ENCODE measurements around the gene TBCD.
"Not testable (repeated sequence)": the region's sequence is repeated elsewhere in the genome, so short reads cannot be mapped to it uniquely, and the experiment has no call there.

TBCD gene

GRCh38 chr17:82775001-82775823, 23.3 kb downstream of the TBCD start:
- Histone ChIP-seq H3K9me3 (ENCODE audit: control insufficient read depth, insufficient read depth, low read length) (no peaks in the 10 kb centered on the region), H3K4me1 (ENCODE audit: control insufficient read depth, insufficient read depth, low read length) (no peaks in the 10 kb centered on the region), H3K27ac (ENCODE audit: low read depth, low read length) (no peak overlapping the region), H3K4me3 (ENCODE audit: low read depth, low read length) (no peak overlapping the region), H3K36me3 (ENCODE audit: control insufficient read depth, insufficient read depth, low read length) (peaks cover 42% of the 10 kb centered on the region), H3K9ac (ENCODE audit: low read depth, low read length) (no peak overlapping the region), H3K27me3 (ENCODE audit: control insufficient read depth, insufficient read depth, low read length) (no peaks in the 10 kb centered on the region)

GRCh38 chr17:82776454-82776853, 24.6 kb downstream of the TBCD start:
- Histone ChIP-seq H3K9me3 (ENCODE audit: control insufficient read depth, insufficient read depth, low read length) (no peaks in the 10 kb centered on the region), H3K4me3 (ENCODE audit: low read depth, low read length) (no peak overlapping the region), H3K27ac (ENCODE audit: low read depth, low read length) (no peak overlapping the region), H3K27me3 (ENCODE audit: control insufficient read depth, insufficient read depth, low read length) (no peaks in the 10 kb centered on the region), H3K36me3 (ENCODE audit: control insufficient read depth, insufficient read depth, low read length) (peaks cover 33% of the 10 kb centered on the region), H3K4me1 (ENCODE audit: control insufficient read depth, insufficient read depth, low read length) (no peaks in the 10 kb centered on the region), H3K9ac (ENCODE audit: low read depth, low read length) (no peak overlapping the region)

GRCh38 chr17:82777778-82778375, 26.0 kb downstream of the TBCD start:
- H3K9me3 ChIP-seq (ENCODE audit: control insufficient read depth, insufficient read depth, low read length); H3K4me3 ChIP-seq (ENCODE audit: low read depth, low read length); H3K9ac ChIP-seq (ENCODE audit: low read depth, low read length); H3K4me1 ChIP-seq (ENCODE audit: control insufficient read depth, insufficient read depth, low read length); H3K27me3 ChIP-seq (ENCODE audit: control insufficient read depth, insufficient read depth, low read length); H3K27ac ChIP-seq (ENCODE audit: low read depth, low read length): not testable (repeated sequence)
- peaks cover 31% of the 10 kb centered on the region for H3K36me3 ChIP-seq (ENCODE audit: control insufficient read depth, insufficient read depth, low read length)

- no peaks in the 10 kb centered on the region for H3K9me3 ChIP-seq (ENCODE audit: control insufficient read depth, insufficient read depth, low read length)
- H3K27me3 ChIP-seq (ENCODE audit: control insufficient read depth, insufficient read depth, low read length): no peaks in the 10 kb centered on the region
- H3K4me1 ChIP-seq (ENCODE audit: control insufficient read depth, insufficient read depth, low read length): peaks cover 4% of the 10 kb centered on the region
- H3K9ac ChIP-seq (ENCODE audit: low read depth, low read length): no peak overlapping the region
- H3K27ac ChIP-seq (ENCODE audit: low read depth, low read length): no peak overlapping the region
- H3K36me3 ChIP-seq (ENCODE audit: control insufficient read depth, insufficient read depth, low read length): peaks cover 42% of the 10 kb centered on the region
- H3K4me3 ChIP-seq (ENCODE audit: low read depth, low read length): no peak overlapping the region
These were observed 27.7 kb downstream of the TBCD start for GRCh38 chr17:82779541-82779940.

GRCh38 chr17:82780195-82780594, 28.3 kb downstream of the TBCD start:
- Histone ChIP-seq H3K27ac (ENCODE audit: low read depth, low read length) (no peak overlapping the region), H3K4me1 (ENCODE audit: control insufficient read depth, insufficient read depth, low read length) (peaks cover 4% of the 10 kb centered on the region), H3K9me3 (ENCODE audit: control insufficient read depth, insufficient read depth, low read length) (no peaks in the 10 kb centered on the region), H3K9ac (ENCODE audit: low read depth, low read length) (no peak overlapping the region), H3K36me3 (ENCODE audit: control insufficient read depth, insufficient read depth, low read length) (peaks cover 43% of the 10 kb centered on the region), H3K4me3 (ENCODE audit: low read depth, low read length) (no peak overlapping the region), H3K27me3 (ENCODE audit: control insufficient read depth, insufficient read depth, low read length) (no peaks in the 10 kb centered on the region)

GRCh38 chr17:82780971-82781893, 29.4 kb downstream of the TBCD start:
- no peaks in the 10 kb centered on the region for H3K9me3 ChIP-seq (ENCODE audit: control insufficient read depth, insufficient read depth, low read length)
- peaks cover 4% of the 10 kb centered on the region for H3K4me1 ChIP-seq (ENCODE audit: control insufficient read depth, insufficient read depth, low read length)
- H3K9ac ChIP-seq (ENCODE audit: low read depth, low read length): no peak overlapping the region
- H3K27me3 ChIP-seq (ENCODE audit: control insufficient read depth, insufficient read depth, low read length): no peaks in the 10 kb centered on the region
- no peak overlapping the region for H3K27ac ChIP-seq (ENCODE audit: low read depth, low read length)
- no peak overlapping the region for H3K4me3 ChIP-seq (ENCODE audit: low read depth, low read length)
- H3K36me3 ChIP-seq (ENCODE audit: control insufficient read depth, insufficient read depth, low read length): peaks cover 37% of the 10 kb centered on the region

GRCh38 chr17:82781894-82782274, 30.0 kb downstream of the TBCD start:
- H3K9me3 ChIP-seq (ENCODE audit: control insufficient read depth, insufficient read depth, low read length): no peaks in the 10 kb centered on the region
- H3K36me3 ChIP-seq (ENCODE audit: control insufficient read depth, insufficient read depth, low read length): peaks cover 31% of the 10 kb centered on the region
- H3K4me3 ChIP-seq (ENCODE audit: low read depth, low read length): no peak overlapping the region
- no peaks in the 10 kb centered on the region for H3K27me3 ChIP-seq (ENCODE audit: control insufficient read depth, insufficient read depth, low read length)
- no peak overlapping the region for H3K9ac ChIP-seq (ENCODE audit: low read depth, low read length)
- no peak overlapping the region for H3K27ac ChIP-seq (ENCODE audit: low read depth, low read length)
- H3K4me1 ChIP-seq (ENCODE audit: control insufficient read depth, insufficient read depth, low read length): peaks cover 4% of the 10 kb centered on the region

GRCh38 chr17:82782657-82783207, 30.9 kb downstream of the TBCD start:
- Histone ChIP-seq H3K9ac (ENCODE audit: low read depth, low read length) (no peak overlapping the region), H3K9me3 (ENCODE audit: control insufficient read depth, insufficient read depth, low read length) (no peaks in the 10 kb centered on the region), H3K4me1 (ENCODE audit: control insufficient read depth, insufficient read depth, low read length) (peaks cover 4% of the 10 kb centered on the region), H3K36me3 (ENCODE audit: control insufficient read depth, insufficient read depth, low read length) (peaks cover 31% of the 10 kb centered on the region), H3K27me3 (ENCODE audit: control insufficient read depth, insufficient read depth, low read length) (no peaks in the 10 kb centered on the region), H3K27ac (ENCODE audit: low read depth, low read length) (no peak overlapping the region), H3K4me3 (ENCODE audit: low read depth, low read length) (no peak overlapping the region)

GRCh38 chr17:82783498-82783897, 31.6 kb downstream of the TBCD start:
- H3K27ac ChIP-seq (ENCODE audit: low read depth, low read length): no peak overlapping the region
- H3K4me1 ChIP-seq (ENCODE audit: control insufficient read depth, insufficient read depth, low read length): peaks cover 4% of the 10 kb centered on the region

GRCh38 chr17:82785581-82785980, 33.7 kb downstream of the TBCD start:
- H3K27ac ChIP-seq (ENCODE audit: low read depth, low read length); H3K9me3 ChIP-seq (ENCODE audit: control insufficient read depth, insufficient read depth, low read length); H3K4me3 ChIP-seq (ENCODE audit: low read depth, low read length); H3K9ac ChIP-seq (ENCODE audit: low read depth, low read length); H3K4me1 ChIP-seq (ENCODE audit: control insufficient read depth, insufficient read depth, low read length); H3K27me3 ChIP-seq (ENCODE audit: control insufficient read depth, insufficient read depth, low read length): not testable (repeated sequence)
- peaks cover 26% of the 10 kb centered on the region for H3K36me3 ChIP-seq (ENCODE audit: control insufficient read depth, insufficient read depth, low read length)

More at GRCh38 chr17:82783498-82783897, 31.6 kb downstream of the TBCD start:
- H3K9ac ChIP-seq (ENCODE audit: low read depth, low read length): no peak overlapping the region
- no peaks in the 10 kb centered on the region for H3K9me3 ChIP-seq (ENCODE audit: control insufficient read depth, insufficient read depth, low read length)
- peaks cover 31% of the 10 kb centered on the region for H3K36me3 ChIP-seq (ENCODE audit: control insufficient read depth, insufficient read depth, low read length)
- no peak overlapping the region for H3K4me3 ChIP-seq (ENCODE audit: low read depth, low read length)
- no peaks in the 10 kb centered on the region for H3K27me3 ChIP-seq (ENCODE audit: control insufficient read depth, insufficient read depth, low read length)
